GM21825 (cell line): Measurements from ENCODE around the gene GAREM1.

Source experiments
- ATAC-seq: cut with Tn5 transposase; IDR thresholded peaks from one replicate; pipeline ENCODE4 v1.9.1; 2021; ENCODE audit warnings: mild to moderate bottlenecking, moderate library complexity; ENCODE audit not compliant: unreplicated experiment

Gene GAREM1

DNA sequence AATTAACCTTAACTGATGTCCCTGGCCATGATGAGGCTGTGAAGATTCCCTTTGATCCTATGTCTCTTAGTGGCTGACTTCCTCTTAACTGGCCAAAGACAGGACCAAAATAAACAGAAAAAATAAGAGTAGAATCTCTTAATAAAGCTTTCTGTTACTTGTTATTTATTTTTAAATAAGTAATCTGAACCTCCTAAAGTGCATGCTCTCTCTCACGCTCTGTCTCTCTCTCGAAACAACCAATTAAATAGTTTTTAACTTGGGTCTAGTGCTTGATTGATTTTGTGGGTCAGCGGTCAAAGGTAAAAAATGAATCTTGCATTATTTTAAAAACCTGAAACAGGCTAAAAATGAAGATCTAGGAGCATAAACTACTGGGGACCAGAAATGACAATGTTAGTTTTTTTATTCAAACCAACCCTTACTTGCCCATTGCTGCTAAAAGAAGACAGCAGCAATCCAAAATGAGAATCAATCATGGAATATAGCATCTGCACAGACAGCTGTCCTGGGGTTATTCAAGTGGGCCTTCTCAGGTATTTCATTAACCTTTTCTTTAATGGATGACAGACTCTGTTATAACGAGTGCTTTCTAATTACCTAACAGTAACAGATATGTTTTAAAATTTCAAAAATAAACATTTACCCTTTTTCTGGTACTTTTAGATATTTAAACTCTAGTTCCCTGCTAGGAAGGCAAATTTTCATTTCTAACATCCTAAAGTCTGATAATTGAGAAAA lies 11.2 kb downstream of the GAREM1 start:
- no peak for ATAC-seq

DNA sequence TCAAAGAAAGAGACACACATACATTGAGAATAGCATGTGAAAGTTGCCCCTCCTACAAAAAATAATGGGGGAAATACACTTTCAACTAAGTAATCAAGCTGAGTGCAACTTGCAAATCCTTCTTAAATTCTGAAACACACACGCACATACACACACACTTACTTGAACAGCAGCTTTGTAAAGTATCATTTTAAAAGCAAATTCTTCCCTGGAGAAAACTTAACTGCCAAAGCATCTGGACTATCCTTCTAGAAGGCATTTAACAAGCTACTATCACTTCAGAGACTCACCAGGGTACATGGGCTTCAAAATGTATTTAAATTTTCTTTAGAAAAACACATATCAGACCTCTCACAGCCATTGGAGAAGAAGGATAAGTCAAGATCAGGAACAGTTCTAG lies 15.3 kb downstream of the GAREM1 start:
- ATAC-seq = no peak

GRCh38 chr18:32454593-32454992 lies 16.1 kb downstream of the GAREM1 start:
- no peak for ATAC-seq

GRCh38 chr18:32450874-32451273 lies 19.8 kb downstream of the GAREM1 start:
- ATAC-seq = no peak

DNA sequence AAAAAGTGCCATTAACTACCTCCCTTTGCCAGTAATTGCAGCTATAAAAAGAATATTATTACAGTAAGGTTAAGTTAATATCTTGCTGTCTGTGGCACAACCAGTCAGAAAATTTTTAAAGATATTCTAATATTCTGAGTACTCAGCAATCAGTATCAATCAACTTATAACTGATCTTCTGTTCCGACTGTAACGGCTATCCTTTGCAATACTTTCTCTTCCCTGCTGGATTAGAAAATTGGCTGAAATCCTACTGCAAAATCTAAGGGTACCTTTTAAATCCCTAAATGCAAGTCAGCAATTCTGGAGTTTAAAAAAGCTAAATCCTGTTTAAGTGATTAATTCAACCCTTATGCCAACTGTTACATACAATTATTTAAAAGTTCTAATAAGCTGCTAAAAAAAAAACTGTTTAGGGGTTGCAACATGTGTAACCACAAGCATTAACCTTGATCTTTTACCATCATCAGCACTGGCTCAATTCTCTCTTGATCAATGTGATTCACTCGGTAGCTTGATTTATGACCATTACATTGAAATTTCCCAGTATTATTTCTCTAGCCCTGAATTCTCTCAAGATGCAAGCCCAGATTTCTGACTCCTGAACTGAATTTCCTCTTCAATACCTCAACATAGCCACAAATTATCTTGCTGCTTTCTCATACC lies 20.5 kb downstream of the GAREM1 start:
- ATAC-seq = no peak

DNA sequence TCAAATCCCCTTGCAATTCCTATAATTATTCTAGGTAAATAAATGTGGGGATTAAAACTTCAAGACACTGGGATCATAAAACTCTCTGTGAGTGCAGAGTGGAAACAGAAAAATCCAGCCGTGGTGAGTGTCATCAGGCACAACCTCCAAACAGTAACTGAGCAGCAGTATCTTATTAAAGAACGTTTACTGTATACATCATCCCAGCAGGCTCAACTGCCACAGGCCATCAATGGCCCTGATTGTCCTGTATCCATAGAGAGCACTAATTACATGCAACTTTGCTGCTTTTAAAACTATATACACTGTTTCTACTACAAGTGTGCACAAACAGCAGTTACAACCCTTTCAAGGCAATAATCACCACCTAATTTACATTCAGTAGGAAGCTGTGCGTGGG lies 23.9 kb downstream of the GAREM1 start:
- ATAC-seq = no peak

GRCh38 chr18:32445846-32446245 lies 24.8 kb downstream of the GAREM1 start:
- ATAC-seq = no peak

DNA sequence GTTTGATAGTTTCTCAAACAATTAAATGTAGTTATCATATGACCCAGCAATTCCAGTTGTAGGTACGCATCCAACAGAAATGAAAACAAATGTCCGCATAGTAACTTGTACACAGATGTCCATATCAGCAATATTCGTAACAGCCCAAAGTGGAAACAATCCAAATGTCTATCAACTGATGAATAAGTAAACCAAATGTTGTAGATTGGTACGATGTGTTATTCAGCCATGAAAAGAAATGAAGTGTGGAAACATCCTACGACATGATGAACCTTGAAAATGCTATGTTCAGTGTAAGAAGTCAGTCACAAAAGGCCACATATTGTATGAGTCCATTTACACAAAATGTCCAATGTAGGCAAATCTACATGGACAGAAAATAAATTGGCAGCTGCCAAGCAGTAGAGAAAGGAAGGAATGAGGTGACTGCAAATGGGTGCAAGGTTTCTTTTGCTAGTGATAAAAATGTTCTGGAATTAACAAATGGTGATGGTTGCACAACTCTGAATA lies 26.9 kb downstream of the GAREM1 start:
- no peak for ATAC-seq

DNA sequence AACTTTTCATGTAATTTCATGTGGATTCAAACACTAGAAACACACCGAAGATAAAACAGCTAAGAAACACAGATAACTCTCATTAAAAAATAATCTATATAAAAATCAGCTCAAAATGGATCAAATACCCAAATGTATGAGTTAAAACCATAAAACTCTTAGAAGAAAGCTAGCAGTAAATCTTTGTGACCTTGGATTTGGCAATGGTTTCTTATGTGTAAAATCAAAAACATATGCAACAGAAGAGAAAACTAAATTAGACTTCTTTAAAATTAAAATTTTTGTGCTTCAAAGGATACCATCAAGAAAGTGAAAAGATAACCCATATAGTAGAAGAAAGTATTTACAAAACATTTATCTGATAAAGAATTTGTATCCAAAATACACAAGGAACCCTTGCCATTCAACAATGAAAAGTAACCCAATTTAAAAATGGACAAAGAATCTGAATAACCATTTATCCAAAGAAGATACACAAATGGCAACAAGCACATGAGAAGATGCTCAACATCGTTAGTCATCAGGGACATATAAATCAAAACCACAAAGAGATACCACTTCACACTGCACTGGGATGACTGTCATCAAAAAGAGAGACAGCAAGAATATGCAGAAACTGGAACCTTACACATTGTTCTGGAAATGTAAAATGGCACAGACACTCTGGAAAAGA lies 27.5 kb downstream of the GAREM1 start:
- ATAC-seq = no peak

- ATAC-seq = no peak
Measured at GRCh38 chr18:32442575-32442974, 28.1 kb downstream of the GAREM1 start.

GRCh38 chr18:32441533-32441932 lies 29.1 kb downstream of the GAREM1 start:
- no peak for ATAC-seq

DNA sequence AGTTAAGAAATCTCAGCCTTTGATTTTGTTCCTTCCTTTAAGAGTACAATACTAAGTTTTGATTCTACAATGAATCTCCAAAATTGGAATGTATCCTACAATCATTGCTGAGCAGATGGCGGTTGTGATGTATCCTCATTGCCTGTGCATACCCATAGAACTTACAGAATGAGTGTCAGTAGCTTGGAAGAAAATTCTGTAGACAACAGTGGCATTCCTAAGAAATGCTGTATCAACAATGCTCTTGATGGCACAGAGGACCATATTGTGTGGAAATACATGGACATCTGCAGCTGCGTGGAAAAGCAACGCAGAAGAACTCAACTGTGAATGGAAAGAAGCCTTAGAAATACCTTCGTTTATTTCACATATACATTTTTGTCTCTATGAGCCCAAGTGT lies 30.2 kb downstream of the GAREM1 start:
- no peak for ATAC-seq

GRCh38 chr18:32439802-32440201 lies 30.9 kb downstream of the GAREM1 start:
- no peak for ATAC-seq

DNA sequence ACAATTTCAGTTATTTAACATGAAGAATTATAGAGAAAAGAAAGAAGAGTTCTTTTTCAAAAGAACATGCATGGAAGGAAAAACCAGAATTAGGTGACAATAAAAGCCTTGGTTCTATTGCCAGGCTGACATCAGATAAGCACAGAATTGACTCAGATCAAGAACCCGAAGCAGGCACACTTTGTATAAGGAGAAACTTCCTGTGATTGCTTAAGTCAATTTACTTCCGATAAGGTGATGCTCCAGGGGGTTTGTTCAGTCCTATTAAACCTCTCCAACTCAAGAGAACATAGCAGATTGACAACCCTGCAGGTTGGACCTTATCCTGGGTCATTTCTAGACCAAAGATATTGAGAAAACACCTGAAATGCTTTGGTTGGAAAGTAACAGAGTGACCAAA lies 31.4 kb downstream of the GAREM1 start:
- ATAC-seq = no peak

DNA sequence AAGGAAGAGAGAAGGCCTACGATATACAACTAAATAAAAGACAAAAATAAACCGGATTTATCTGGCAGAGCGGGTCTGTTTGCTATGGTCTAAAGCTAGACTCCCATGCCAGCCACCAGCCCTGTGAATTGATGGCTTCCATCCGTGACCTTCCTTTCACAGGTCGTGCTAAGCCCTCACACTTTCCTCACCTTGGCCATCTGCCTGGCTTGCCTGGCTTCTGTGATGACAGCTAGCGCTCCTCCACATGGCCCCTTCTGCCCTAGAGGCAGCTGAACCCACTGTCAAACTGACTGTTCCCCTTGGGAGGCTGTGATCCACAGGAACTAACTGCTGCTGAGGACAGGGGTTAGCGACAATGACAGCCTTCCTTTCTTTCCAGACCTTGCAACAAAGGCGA lies 32.5 kb downstream of the GAREM1 start:
- ATAC-seq = no peak

DNA sequence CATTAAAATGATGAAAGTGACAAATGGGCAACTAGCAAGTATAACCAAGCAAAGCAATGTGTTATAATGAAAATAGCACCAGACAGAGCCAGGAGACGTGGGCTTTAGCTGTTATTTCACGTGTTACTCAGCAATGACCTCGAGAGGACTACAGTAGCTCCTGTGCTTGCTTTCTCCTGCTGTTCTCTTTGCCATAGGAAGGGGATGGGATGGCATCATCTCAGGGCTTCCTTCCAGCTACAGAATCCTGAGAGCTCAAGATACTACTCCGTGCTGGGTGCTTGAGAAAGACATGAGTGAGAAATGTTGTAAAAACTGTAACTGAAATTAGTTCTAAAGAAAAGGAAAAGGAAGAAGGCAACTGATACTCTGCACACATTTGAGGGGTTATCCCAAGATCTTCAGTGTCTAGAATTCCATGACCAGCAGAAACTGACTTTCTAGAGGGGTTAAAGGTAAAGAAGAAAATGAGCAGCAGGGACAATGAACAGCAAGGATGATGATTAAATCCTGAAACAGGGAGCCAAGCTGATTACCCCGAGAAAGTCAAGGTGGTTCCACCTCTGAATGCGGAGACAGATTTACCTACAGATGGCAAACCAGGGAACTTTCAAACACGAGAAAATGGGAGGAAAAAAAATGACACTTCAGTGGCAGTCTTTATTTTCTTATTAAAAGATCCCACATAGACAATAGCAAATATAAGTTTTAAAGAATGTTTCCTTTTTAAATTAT lies 33.4 kb downstream of the GAREM1 start:
- no peak for ATAC-seq

GRCh38 chr18:32435631-32436500 lies 34.8 kb downstream of the GAREM1 start:
- no peak for ATAC-seq

DNA sequence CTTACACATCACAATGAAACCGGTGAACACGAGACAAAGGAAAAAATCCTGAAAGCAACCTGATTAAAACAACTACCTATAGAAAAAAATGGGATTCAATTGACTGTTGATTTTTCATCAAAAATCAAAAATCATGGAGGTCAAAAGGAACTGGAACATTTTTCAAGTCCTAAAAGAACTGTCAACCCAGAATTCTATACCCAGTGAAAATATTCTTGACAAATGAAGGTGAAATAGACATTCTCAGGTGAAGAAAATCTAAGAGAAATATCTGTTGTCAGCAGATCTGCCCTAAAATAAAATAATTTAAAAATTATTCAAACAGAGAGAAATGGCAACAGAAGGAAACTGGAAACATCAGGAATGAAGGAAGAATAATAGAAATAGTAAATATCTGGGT lies 38.9 kb downstream of the GAREM1 start:
- ATAC-seq = no peak

GRCh38 chr18:32429402-32429801 lies 41.3 kb downstream of the GAREM1 start:
- ATAC-seq = no peak
